Endodermal cell (in vitro differentiated cells): ENCODE measurements around the gene RFLNA. TPM values are rescaled to one million over a fixed set of nuclear protein-coding genes. Genes with fewer than 3 reads are reported as not detected.
A peak's percentile ranks its signal among the peaks of the same experiment; 100 is the strongest.

ENCODE experiments used
- DNase-seq: peaks from one replicate; pipeline ENCODE4 v3.0.0-alpha.2; 2017
- H3K27ac ChIP-seq: 2 replicates; pipeline ENCODE4 v1.5.1; 2013; ENCODE audit warnings: mild to moderate bottlenecking, low read depth, low read length, moderate library complexity
- H3K27me3 ChIP-seq: 2 replicates; pipeline ENCODE4 v1.6.1; 2013; ENCODE audit warnings: mild to moderate bottlenecking, low read length, moderate library complexity; ENCODE audit not compliant: insufficient read depth, control insufficient read depth, poor library complexity, severe bottlenecking
- H3K36me3 ChIP-seq: 2 replicates; pipeline ENCODE4 v1.7.0; 2013; ENCODE audit warnings: mild to moderate bottlenecking, low read length, moderate library complexity; ENCODE audit not compliant: control insufficient read depth, insufficient read depth
- H3K4me1 ChIP-seq: one replicate; pipeline ENCODE4 v1.7.0; 2013; ENCODE audit warnings: low read length; ENCODE audit not compliant: control insufficient read depth, insufficient read depth
- H3K4me3 ChIP-seq: 2 replicates; pipeline ENCODE4 v1.5.1; 2013; ENCODE audit warnings: mild to moderate bottlenecking, low read length, moderate library complexity
- H3K9ac ChIP-seq: 2 replicates; pipeline ENCODE4 v1.6.1; 2013; ENCODE audit warnings: mild to moderate bottlenecking, low read length, moderate library complexity; ENCODE audit not compliant: poor library complexity, severe bottlenecking; ENCODE audit errors: extremely low read depth
- H3K9me3 ChIP-seq: 2 replicates; pipeline ENCODE4 v1.6.1; 2013; ENCODE audit warnings: mild to moderate bottlenecking, low read length, moderate library complexity; ENCODE audit not compliant: control insufficient read depth
- H3K27ac Mint-ChIP-seq: 2 replicates; pipeline ENCODE4 v1.8.0; 2020; ENCODE audit warnings: mixed read lengths
- H3K27me3 Mint-ChIP-seq: 2 replicates; pipeline ENCODE4 v1.8.0; 2021; ENCODE audit warnings: mild to moderate bottlenecking, mixed read lengths; ENCODE audit not compliant: insufficient read depth
- H3K36me3 Mint-ChIP-seq: 2 replicates; pipeline ENCODE4 v1.8.0; 2020; ENCODE audit warnings: low read depth, mixed read lengths
- H3K4me1 Mint-ChIP-seq: 2 replicates; pipeline ENCODE4 v1.8.0; 2020; ENCODE audit warnings: mixed read lengths
- H3K4me3 Mint-ChIP-seq: 2 replicates; pipeline ENCODE4 v1.8.0; 2020; ENCODE audit warnings: mild to moderate bottlenecking, moderate library complexity, mixed read lengths
- H3K9me3 Mint-ChIP-seq: 2 replicates; pipeline ENCODE4 v1.8.0; 2020; ENCODE audit warnings: mild to moderate bottlenecking, mixed read lengths
- CTCF ChIP-seq: fragments of 200-600 bp; sonication (generic); conservative IDR thresholded peaks from 2 replicates; pipeline ENCODE4 v1.5.0; 2021; ENCODE audit warnings: antibody characterized with exemption, mild to moderate bottlenecking
- WGBS, 2 experiments: methylation state at CpG; one replicate each; pipeline versions ENCODE4 v1.1.5 to v1.1.7; 2013; ENCODE audit warnings: missing lambda C conversion rate in 2 of 2, mixed read lengths in 1 of 2; ENCODE audit not compliant: insufficient coverage in 1 of 2, insufficient read length in 1 of 2; 5-methylcytosine and 5-hydroxymethylcytosine counted together
- total RNA-seq, 2 donors: library from RNA; stranded (reverse); fragmentation: NEBNext Ultra II Directional in 1 of 2; extraction: Animal tissue kit (Norgen Biotek cat#: 25700) in 1 of 2; gene quantifications; 2 replicates in 1 of 2; 3 replicates in 1 of 2; pipeline ENCODE4 v1.2.1, GENCODE V29; 2021

Gene RFLNA
- total RNA-seq, 2 donors from 2014 or later = 1.2 to 2.0 TPM

DNA sequence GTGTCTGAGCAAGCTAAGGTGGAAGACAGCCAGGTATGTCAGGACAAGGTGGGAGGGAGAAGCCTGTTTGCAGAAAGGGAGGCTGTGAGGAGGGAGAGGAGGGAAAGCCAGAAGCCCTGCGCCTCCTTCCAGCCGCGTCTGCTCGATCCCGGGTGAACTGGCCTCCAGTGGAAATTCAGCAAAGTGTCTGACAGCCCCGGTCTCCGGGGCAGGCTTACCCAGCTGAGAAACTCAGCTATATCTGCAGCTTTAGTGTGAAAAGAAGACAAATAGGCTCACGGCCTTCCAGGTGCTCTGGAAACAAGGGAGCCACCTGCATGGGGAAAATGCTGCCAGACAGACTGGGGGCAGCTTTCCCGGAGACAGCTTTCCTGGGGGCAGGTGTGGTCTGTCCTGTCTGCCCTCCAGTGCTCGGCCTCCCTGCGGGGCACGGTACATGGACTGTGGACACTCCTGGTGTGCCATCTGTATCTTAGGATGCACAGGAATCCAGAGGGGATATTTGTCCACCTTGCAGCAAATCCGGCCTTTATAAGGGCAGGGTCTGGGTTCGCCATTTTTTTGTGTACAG, 6.3 kb downstream of the RFLNA start:
- no peak overlapping the region for H3K9ac ChIP-seq
- H3K27me3 ChIP-seq = peaks cover 13% of the 10 kb centered on the region
- Mint-ChIP-seq H3K36me3 (no peaks in the 10 kb centered on the region), H3K4me3 (no peak overlapping the region), H3K9me3 (no peaks in the 10 kb centered on the region), H3K4me1 (no peaks in the 10 kb centered on the region), H3K27me3 (peaks cover 25% of the 10 kb centered on the region), H3K27ac (no peak overlapping the region)
- no peaks in the 10 kb centered on the region for H3K9me3 ChIP-seq
- peaks cover 6% of the 10 kb centered on the region for H3K4me1 ChIP-seq
- no peak overlapping the region for H3K27ac ChIP-seq
- H3K4me3 ChIP-seq = no peak overlapping the region
- H3K36me3 ChIP-seq = no peaks in the 10 kb centered on the region
- DNase-seq = no peak
- 83 to 84% methylated on average over 11 to 14 of the region's 14 CpGs for WGBS, 2 experiments
- TF ChIP-seq CTCF = no peak

DNA sequence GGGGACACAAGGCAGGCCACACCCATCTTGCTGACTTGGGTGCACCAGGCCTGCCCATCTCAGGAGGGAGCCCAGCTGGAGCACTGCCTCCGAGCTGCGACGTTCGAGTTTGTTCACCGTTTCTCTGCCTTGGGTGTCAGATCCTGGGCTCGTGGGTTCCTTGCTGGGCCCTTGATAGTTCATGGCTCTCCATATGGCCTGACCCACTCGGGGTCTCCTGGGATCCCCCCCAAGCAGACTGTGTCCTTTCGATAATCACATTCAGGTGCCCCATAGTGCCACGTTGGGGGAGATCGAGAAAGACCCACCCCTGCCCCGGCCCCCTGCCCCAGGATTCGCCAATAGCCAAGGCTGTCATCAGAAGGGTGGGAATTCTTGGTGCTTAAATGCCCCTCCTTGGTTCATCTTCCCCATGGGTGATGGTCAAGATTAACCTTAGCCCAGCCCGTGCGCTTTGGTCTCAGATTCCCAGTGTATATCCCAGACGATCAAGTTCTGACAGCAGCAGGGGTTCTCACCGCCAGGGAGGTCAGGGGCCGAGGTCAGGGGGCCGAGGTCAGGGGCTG, 7.4 kb downstream of the RFLNA start:
- Histone ChIP-seq H3K36me3 (no peaks in the 10 kb centered on the region), H3K9me3 (no peaks in the 10 kb centered on the region), H3K27ac (no peak overlapping the region), H3K4me3 (no peak overlapping the region), H3K9ac (no peak overlapping the region), H3K27me3 (peaks cover 2% of the 10 kb centered on the region), H3K4me1 (peaks cover 6% of the 10 kb centered on the region)
- 94 to 96% methylated on average over 12 to 18 of the region's 18 CpGs for WGBS, 2 experiments
- Mint-ChIP-seq H3K9me3 (no peaks in the 10 kb centered on the region), H3K36me3 (no peaks in the 10 kb centered on the region), H3K27ac (no peak overlapping the region), H3K4me1 (no peaks in the 10 kb centered on the region), H3K27me3 (peaks cover 13% of the 10 kb centered on the region), H3K4me3 (no peak overlapping the region)
- DNase-seq = no peak
- no peak for TF ChIP-seq CTCF

DNA sequence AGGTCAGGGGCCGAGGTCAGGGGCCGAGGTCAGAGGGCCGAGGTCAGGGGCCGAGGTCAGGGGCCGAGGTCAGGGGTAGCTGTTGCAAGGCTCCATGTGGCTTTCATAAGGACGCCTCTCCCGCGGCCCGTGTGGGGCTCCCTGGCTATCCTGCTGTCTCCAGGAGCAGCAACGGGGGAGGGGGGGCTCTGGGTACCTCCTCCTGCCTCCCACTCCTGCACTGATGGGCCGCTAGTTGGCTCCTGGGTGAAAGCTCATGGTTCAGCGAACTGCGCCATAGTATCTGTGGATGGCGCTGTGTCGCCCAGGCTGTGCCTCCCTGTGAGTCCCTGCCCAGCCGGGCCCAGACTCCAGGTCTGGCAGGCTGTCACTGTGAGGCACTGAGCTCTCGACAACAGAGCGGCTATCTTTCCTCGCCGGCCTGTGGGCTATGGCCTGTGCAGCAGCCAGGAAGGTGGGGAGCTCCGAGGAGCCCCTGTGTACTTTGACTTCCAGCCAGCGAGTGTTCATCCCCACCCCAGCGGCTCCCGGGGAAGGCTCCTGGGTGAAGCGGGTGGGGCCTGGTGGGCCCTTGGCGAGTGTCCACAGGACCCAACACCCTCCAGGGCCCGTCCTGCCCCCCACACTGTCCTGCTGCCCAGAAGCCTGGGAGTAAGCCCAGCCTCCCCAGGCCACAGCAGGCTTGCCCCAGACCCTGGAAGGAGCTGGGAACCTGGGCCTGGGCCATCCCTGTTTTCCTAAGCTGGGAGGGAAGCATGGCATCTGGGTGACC, 8.1 kb downstream of the RFLNA start:
- TF ChIP-seq CTCF = no peak
- Histone ChIP-seq H3K36me3 (no peaks in the 10 kb centered on the region), H3K27ac (no peak overlapping the region), H3K9ac (no peak overlapping the region), H3K4me3 (no peak overlapping the region), H3K27me3 (no peaks in the 10 kb centered on the region), H3K4me1 (peaks cover 6% of the 10 kb centered on the region), H3K9me3 (no peaks in the 10 kb centered on the region)
- H3K27ac Mint-ChIP-seq = no peak overlapping the region
- H3K9me3 Mint-ChIP-seq = no peaks in the 10 kb centered on the region
- H3K27me3 Mint-ChIP-seq = peaks cover 10% of the 10 kb centered on the region
- H3K4me3 Mint-ChIP-seq = no peak overlapping the region
- no peaks in the 10 kb centered on the region for H3K36me3 Mint-ChIP-seq
- DNase-seq = peak; percentile 56
- 88 to 90% methylated on average over 17 to 27 of the region's 27 CpGs for WGBS, 2 experiments
- H3K4me1 Mint-ChIP-seq = no peaks in the 10 kb centered on the region
